Measurements from ENCODE around the gene ACHE. TPM values are rescaled to one million over a fixed set of nuclear protein-coding genes. Genes with fewer than 3 reads are reported as not detected.
A peak's percentile ranks its signal among the peaks of the same experiment; 100 is the strongest.

Gene ACHE
- total RNA-seq, 1 donor from 2014 or later: not detected

DNA sequence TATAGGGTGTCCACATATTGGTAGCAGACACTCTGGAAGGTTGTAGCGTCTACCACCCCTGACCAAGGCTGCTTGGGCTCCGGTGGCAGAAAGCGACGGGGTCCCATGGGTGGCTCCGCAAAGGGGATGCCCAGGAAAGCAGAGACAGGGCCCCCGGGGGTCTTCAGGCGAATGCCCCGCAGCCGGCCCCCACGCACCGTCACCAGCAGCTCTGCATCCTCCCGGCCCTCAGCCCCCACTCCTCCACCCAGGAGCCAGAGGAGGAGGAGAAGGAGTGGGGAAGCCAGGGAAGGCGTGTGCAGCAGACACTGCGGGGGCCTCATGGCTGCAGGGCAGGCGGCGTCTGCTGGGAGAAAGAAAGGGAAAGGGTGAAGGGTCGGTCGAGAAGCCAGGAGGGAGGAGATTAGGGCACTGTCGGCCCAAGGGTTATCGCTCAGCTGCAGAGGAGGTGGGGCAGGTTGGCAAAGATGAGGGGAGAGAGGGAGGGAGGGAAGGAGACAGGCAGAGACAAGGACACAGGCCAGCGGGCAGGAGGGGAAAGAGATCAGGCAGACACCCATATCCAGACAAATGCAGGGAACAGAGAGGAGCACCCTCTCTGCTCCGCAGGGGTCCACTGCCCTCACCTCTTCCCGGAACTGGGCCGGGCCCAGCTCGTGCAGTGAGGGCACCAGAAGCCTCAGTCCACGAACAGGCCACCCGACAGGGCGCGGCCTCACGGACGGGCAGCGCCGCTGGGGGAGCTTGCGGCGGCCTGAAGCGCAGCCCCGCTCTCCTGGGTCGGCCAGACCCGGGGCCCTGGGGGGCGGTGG, 1.6 kb downstream of the ACHE start:
- TF ChIP-seq, protein P1, sequence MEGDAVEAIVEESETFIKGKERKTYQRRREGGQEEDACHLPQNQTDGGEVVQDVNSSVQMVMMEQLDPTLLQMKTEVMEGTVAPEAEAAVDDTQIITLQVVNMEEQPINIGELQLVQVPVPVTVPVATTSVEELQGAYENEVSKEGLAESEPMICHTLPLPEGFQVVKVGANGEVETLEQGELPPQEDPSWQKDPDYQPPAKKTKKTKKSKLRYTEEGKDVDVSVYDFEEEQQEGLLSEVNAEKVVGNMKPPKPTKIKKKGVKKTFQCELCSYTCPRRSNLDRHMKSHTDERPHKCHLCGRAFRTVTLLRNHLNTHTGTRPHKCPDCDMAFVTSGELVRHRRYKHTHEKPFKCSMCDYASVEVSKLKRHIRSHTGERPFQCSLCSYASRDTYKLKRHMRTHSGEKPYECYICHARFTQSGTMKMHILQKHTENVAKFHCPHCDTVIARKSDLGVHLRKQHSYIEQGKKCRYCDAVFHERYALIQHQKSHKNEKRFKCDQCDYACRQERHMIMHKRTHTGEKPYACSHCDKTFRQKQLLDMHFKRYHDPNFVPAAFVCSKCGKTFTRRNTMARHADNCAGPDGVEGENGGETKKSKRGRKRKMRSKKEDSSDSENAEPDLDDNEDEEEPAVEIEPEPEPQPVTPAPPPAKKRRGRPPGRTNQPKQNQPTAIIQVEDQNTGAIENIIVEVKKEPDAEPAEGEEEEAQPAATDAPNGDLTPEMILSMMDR (IDR thresholded peaks at IDR 0.05; ENCODE audit: insufficient read depth, low read length, severe bottlenecking): no peak
- no peak for FAIRE-seq
- no peaks in the 10 kb centered on the region for H3K36me3 ChIP-seq (ENCODE audit: control insufficient read depth, insufficient read depth, low read length)
- no peak for DNase-seq (ENCODE audit: low read depth)
- peaks cover 11% of the 10 kb centered on the region for H3K27me3 ChIP-seq (ENCODE audit: control insufficient read depth, insufficient read depth, low read length)
- no peak overlapping the region for H3K4me3 ChIP-seq (ENCODE audit: low read depth, low read length)

DNA sequence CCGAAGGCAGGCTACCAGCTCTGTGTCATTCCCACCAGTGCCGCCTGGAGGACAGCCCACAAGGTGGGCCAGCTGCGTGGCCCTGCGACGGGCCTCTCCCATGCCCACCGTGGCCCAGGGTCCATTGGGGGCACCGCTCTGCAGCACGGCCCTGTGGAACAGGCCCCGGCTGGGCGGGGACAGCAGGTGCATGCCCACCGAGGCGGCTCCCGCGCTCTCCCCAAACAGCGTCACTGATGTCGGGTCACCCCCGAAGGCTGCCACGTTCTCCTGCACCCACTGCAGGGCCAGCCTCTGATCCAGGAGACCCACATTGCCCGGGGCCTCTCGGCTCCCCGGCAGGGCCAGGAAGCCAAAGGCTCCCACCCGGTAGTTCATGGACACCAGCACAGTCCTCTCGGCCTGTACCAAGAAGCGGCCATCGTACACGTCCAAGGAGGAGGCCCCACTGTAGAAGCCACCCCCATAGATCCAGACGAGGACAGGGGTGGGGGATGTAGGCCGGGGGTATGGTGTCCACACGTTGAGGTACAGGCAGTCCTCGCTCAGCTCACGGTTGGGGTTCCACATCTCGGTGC, 2.3 kb downstream of the ACHE start:
- Histone ChIP-seq H3K27me3 (ENCODE audit: control insufficient read depth, insufficient read depth, low read length) (peaks cover 11% of the 10 kb centered on the region), H3K4me3 (ENCODE audit: low read depth, low read length) (no peak overlapping the region), H3K36me3 (ENCODE audit: control insufficient read depth, insufficient read depth, low read length) (peaks cover 1% of the 10 kb centered on the region)
- FAIRE-seq (peak; percentile 7), DNase-seq (ENCODE audit: low read depth) (no peak)
- TF ChIP-seq, protein P1 (IDR thresholded peaks at IDR 0.05; ENCODE audit: insufficient read depth, low read length, severe bottlenecking): no peak

DNA sequence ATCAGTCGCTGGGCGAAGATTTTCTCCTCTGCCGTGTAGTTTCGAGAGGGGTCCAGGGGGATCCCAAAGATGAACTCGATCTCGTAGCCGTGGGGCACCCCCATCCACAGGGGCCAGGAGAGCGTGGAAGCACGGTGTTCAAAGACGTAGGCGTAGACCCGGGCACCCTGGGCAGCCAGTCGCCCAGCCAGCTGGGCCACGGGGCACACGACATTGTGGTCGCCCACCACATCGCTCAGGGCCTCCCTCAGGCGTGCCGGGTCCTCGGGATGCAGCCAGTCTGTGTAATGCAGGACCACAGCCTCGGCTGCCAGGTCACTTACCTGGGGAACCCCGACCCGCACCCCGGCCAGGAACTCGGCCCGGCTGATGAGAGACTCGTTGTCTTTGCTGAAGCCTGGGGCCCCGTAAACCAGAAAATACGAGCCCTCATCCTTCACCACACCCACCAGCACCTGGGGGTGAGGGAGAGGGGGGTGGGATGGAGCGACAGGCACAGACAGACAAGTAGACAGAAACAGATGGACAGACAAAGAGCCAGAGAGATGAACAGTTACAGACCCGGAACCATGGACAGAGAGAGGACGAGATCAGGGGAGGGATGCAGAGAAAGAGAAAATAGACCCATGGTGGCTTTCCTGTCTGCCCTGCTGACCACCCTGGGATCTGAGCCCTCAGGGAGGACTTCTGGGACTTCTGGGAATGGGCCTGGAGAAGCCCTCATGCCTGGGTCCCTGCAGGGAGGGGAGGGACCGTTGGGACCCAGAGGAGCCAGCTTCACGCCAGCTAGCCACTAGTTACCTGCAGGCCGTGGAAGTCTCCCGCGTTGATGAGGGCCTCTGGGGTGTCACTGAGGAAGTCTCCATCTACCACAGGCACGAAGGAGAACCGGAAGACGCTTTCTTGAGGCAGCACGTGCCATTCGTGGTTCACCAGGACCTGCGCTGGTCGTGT, 3.0 kb downstream of the ACHE start:
- DNase-seq (ENCODE audit: low read depth) (no peak), FAIRE-seq (peak; percentile 13)
- Histone ChIP-seq H3K27me3 (ENCODE audit: control insufficient read depth, insufficient read depth, low read length) (peaks cover 8% of the 10 kb centered on the region), H3K36me3 (ENCODE audit: control insufficient read depth, insufficient read depth, low read length) (peaks cover 4% of the 10 kb centered on the region), H3K4me3 (ENCODE audit: low read depth, low read length) (no peak overlapping the region)
- TF ChIP-seq, protein P1 (IDR thresholded peaks at IDR 0.05; ENCODE audit: insufficient read depth, low read length, severe bottlenecking): no peak

DNA sequence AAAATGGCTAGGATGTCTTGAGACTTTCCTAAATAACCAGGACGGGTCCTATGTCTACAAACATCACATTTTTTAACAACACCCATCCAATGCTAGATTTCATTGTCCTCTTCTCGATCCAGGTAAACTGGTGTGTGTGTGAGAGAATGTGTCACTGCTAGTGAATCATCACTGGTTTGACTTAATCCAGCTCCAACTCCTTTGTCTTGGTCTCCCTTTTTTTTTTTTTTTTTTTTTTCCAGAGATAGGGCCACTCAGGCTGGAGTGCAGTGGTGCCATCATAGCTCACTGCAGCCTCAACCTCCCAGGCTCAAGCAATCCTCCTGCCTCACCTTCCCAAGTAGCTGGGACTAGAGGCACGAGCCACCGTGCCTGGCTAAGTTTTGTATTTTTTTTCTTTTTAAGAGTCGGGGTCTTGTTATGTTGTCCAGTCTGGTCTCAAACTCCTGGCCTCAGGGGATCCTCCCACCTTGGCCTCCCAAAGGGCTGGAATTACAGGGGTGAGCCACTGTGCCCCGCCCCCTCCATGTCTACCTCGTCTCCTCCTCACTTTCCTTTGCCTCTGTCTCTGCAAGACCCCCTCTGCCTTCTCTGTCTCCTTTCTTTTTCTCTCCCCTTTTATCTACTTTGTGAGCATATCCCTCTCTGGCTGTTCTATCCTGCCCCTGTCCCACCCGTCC, 4.0 kb downstream of the ACHE start:
- H3K4me3 ChIP-seq (ENCODE audit: low read depth, low read length): peak overlapping the region; percentile 51
- FAIRE-seq: no peak
- peaks cover 11% of the 10 kb centered on the region for H3K36me3 ChIP-seq (ENCODE audit: control insufficient read depth, insufficient read depth, low read length)
- TF ChIP-seq, protein P1 (IDR thresholded peaks at IDR 0.05; ENCODE audit: insufficient read depth, low read length, severe bottlenecking): no peak
- DNase-seq (ENCODE audit: low read depth): peak; percentile 93
- peaks cover 7% of the 10 kb centered on the region for H3K27me3 ChIP-seq (ENCODE audit: control insufficient read depth, insufficient read depth, low read length)

Measured in bronchial epithelial cell (primary cell).